Measurements from ENCODE around the gene ZNF532.

The ZNF532 gene

DNA sequence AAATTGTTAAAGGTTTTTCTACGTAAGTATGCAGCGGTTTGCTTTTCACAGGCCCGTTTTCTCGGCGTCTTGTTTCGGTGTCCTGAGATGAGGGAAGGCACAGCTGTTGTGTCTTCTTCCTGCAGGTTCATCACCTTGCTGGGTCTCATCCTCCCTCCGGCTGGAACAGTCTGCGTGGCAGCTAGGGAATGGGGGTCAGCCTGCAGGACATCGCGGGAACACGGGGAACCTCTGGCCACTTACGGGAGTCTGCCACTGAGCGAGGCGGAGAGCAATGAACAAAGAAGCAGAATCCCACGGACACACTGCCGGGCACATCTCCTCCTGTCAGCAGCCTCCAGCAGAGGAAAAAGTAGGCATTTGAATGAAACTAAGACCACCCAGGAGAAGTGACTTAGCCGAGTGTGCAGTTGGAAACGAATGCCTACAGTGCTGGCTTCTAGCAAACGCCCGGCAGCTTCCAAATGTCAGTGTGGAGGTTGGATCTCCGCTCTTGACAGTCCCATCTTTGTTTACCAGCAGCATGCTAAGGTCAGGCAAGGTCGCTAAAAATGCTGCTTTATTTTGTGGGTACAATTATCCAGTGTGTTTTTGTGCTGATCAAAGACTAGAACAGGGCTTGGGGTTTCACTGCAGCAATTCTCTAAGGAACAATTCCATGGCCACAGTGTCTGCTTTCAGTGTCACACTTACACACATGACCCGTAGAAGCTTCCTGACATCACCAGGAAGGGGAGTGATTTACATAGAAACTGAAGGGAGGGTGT is 165.2 kb downstream of the ZNF532 start:
- DNase-seq (ENCODE audit: low read depth, low spot score): no peak
- H3K36me3 ChIP-seq (ENCODE audit: insufficient read depth, insufficient read length, low read length): no peaks in the 10 kb centered on the region
- no peaks in the 10 kb centered on the region for H3K9me3 ChIP-seq (ENCODE audit: insufficient read depth, low read length)
- H3K4me1 ChIP-seq (ENCODE audit: insufficient read depth, insufficient read length): no peaks in the 10 kb centered on the region
- no peak overlapping the region for H3K4me3 ChIP-seq (ENCODE audit: insufficient read length, low read depth)
- TF ChIP-seq SUZ12 (IDR thresholded peaks at IDR 0.05; ENCODE audit: extremely low read depth, insufficient read depth, insufficient read length) (no peak), YY1 (IDR thresholded peaks at IDR 0.05; ENCODE audit: insufficient read depth, insufficient read length) (no peak), ZNF274 (IDR thresholded peaks at IDR 0.05; ENCODE audit: low read depth, low read length) (no peak)
- no peak overlapping the region for H3K9ac ChIP-seq (ENCODE audit: insufficient read length, low read depth)
- H3K27me3 ChIP-seq (ENCODE audit: insufficient read depth, insufficient read length): no peaks in the 10 kb centered on the region

DNA sequence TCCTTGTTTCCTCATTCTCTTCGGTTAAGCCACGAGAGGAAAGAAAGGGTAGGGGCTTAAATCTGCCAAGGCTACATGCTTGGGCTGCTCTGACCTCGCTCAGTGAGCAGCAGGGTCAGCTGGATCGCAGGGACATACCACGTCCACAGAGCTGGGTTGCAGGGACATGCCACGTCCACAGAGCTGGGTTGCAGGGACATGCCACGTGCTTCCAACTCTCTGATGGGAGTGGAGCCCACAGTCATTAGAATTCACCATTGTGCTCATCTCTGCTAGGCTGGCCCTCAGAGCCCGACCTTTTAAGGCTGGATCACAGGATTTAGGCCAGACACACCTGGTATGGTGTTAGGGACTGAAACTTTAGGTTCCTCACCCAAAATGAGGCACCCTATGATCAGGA is 167.6 kb downstream of the ZNF532 start:
- TF ChIP-seq YY1 (IDR thresholded peaks at IDR 0.05; ENCODE audit: insufficient read depth, insufficient read length) (no peak), ZNF274 (IDR thresholded peaks at IDR 0.05; ENCODE audit: low read depth, low read length) (no peak), SUZ12 (IDR thresholded peaks at IDR 0.05; ENCODE audit: extremely low read depth, insufficient read depth, insufficient read length) (no peak)
- no peaks in the 10 kb centered on the region for H3K9me3 ChIP-seq (ENCODE audit: insufficient read depth, low read length)
- no peaks in the 10 kb centered on the region for H3K27me3 ChIP-seq (ENCODE audit: insufficient read depth, insufficient read length)
- no peak for DNase-seq (ENCODE audit: low read depth, low spot score)
- H3K36me3 ChIP-seq (ENCODE audit: insufficient read depth, insufficient read length, low read length): no peaks in the 10 kb centered on the region
- H3K4me3 ChIP-seq (ENCODE audit: insufficient read length, low read depth): no peak overlapping the region
- no peak overlapping the region for H3K9ac ChIP-seq (ENCODE audit: insufficient read length, low read depth)
- no peaks in the 10 kb centered on the region for H3K4me1 ChIP-seq (ENCODE audit: insufficient read depth, insufficient read length)

DNA sequence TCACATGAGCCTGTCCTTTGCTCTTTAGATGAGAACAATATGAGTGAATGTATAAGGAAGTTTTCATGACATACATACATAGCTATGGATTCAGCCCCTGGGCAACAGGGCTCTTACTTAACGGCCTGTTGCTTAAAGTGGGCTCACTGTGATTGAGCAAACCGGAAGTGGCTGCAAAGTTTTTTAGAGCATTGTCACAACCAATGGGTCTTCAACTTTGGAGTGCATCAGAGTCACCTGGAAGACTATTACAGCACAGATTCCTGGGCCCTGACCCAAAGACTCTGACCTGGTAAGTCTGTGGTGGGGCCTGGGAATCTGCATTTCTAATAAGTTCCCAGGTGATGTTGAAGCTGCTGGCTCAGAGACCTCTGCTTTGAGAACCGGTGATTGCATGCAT is 168.7 kb downstream of the ZNF532 start:
- DNase-seq (ENCODE audit: low read depth, low spot score): no peak
- no peak overlapping the region for H3K9ac ChIP-seq (ENCODE audit: insufficient read length, low read depth)
- TF ChIP-seq SUZ12 (IDR thresholded peaks at IDR 0.05; ENCODE audit: extremely low read depth, insufficient read depth, insufficient read length) (no peak), ZNF274 (IDR thresholded peaks at IDR 0.05; ENCODE audit: low read depth, low read length) (no peak), YY1 (IDR thresholded peaks at IDR 0.05; ENCODE audit: insufficient read depth, insufficient read length) (no peak)
- no peaks in the 10 kb centered on the region for H3K27me3 ChIP-seq (ENCODE audit: insufficient read depth, insufficient read length)
- no peak overlapping the region for H3K4me3 ChIP-seq (ENCODE audit: insufficient read length, low read depth)
- no peaks in the 10 kb centered on the region for H3K36me3 ChIP-seq (ENCODE audit: insufficient read depth, insufficient read length, low read length)
- no peaks in the 10 kb centered on the region for H3K9me3 ChIP-seq (ENCODE audit: insufficient read depth, low read length)
- H3K4me1 ChIP-seq (ENCODE audit: insufficient read depth, insufficient read length): no peaks in the 10 kb centered on the region

- no peaks in the 10 kb centered on the region for H3K27me3 ChIP-seq (ENCODE audit: insufficient read depth, insufficient read length)
- DNase-seq (ENCODE audit: low read depth, low spot score): no peak
- no peak overlapping the region for H3K4me3 ChIP-seq (ENCODE audit: insufficient read length, low read depth)
- no peaks in the 10 kb centered on the region for H3K9me3 ChIP-seq (ENCODE audit: insufficient read depth, low read length)
- H3K4me1 ChIP-seq (ENCODE audit: insufficient read depth, insufficient read length): no peaks in the 10 kb centered on the region
- TF ChIP-seq ZNF274 (IDR thresholded peaks at IDR 0.05; ENCODE audit: low read depth, low read length) (no peak), SUZ12 (IDR thresholded peaks at IDR 0.05; ENCODE audit: extremely low read depth, insufficient read depth, insufficient read length) (no peak), YY1 (IDR thresholded peaks at IDR 0.05; ENCODE audit: insufficient read depth, insufficient read length) (no peak)
- no peaks in the 10 kb centered on the region for H3K36me3 ChIP-seq (ENCODE audit: insufficient read depth, insufficient read length, low read length)
- no peak overlapping the region for H3K9ac ChIP-seq (ENCODE audit: insufficient read length, low read depth)
Observed at GRCh38 chr18:59033974-59034373, 169.3 kb downstream of the ZNF532 start.

DNA sequence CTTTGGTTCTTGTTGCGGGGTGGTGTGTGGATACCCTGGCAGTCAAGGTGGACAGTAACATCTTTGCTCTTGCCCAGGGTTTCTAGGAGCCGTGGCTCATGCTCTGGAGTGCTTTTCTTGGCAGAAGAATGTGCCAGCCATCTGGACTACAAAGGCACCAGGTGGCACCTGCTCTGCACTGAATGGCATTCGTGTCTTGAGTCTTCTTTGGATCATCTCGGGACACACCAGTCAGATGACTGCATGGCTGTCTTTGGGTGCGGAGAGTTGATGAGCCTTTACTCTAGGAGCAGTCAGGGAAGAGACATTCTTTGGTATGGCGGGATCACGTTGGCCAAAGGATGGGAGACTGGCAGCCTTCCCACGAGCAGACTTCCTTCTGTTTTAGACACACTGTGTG is 170.9 kb downstream of the ZNF532 start:
- TF ChIP-seq ZNF274 (IDR thresholded peaks at IDR 0.05; ENCODE audit: low read depth, low read length) (no peak), SUZ12 (IDR thresholded peaks at IDR 0.05; ENCODE audit: extremely low read depth, insufficient read depth, insufficient read length) (no peak), YY1 (IDR thresholded peaks at IDR 0.05; ENCODE audit: insufficient read depth, insufficient read length) (no peak)
- no peak for DNase-seq (ENCODE audit: low read depth, low spot score)
- no peaks in the 10 kb centered on the region for H3K36me3 ChIP-seq (ENCODE audit: insufficient read depth, insufficient read length, low read length)
- no peak overlapping the region for H3K9ac ChIP-seq (ENCODE audit: insufficient read length, low read depth)
- no peak overlapping the region for H3K4me3 ChIP-seq (ENCODE audit: insufficient read length, low read depth)
- no peaks in the 10 kb centered on the region for H3K27me3 ChIP-seq (ENCODE audit: insufficient read depth, insufficient read length)
- H3K4me1 ChIP-seq (ENCODE audit: insufficient read depth, insufficient read length): no peaks in the 10 kb centered on the region
- no peaks in the 10 kb centered on the region for H3K9me3 ChIP-seq (ENCODE audit: insufficient read depth, low read length)

All from NT2/D1 (cell line).